ENCODE measurements around the gene MSLN. TPM values are rescaled to one million over a fixed set of nuclear protein-coding genes. Genes with fewer than 3 reads are reported as not detected.

Gene MSLN
- total and polyA plus RNA-seq, 9 of the 15 experiments (the other 6 are each of a cell fraction or from before 2014, with no cell fraction given), result not detected

GRCh38 chr16:807347-808084 lies 47.0 kb downstream of the MSLN start (continued):
- no peak for TF ChIP-seq FUS (optimal IDR thresholded peaks at IDR 0.05; ENCODE audit: low read depth, low read length)
- no peak for TF ChIP-seq OTX1 (CRISPR knock-in tag; IDR thresholded peaks at IDR 0.05)
- no peak for TF ChIP-seq GTF2A2 (tag; IDR thresholded peaks at IDR 0.05)
- TF ChIP-seq ZNF584 (CRISPR knock-in tag; IDR thresholded peaks at IDR 0.05; ENCODE audit: low read depth), result no peak
- TF ChIP-seq LEF1 (IDR thresholded peaks at IDR 0.05), result no peak
- TF ChIP-seq SRSF3 (IDR thresholded peaks at IDR 0.05; ENCODE audit: insufficient read depth, low read length), result no peak
- TF ChIP-seq ETS2 (tag; IDR thresholded peaks at IDR 0.05; ENCODE audit: borderline replicate concordance, poor library complexity, severe bottlenecking), result no peak
- no peak for TF ChIP-seq TAL1 (IDR thresholded peaks at IDR 0.05)
- no peak for TF ChIP-seq HDAC6 (IDR thresholded peaks at IDR 0.05; ENCODE audit: low read depth, low read length)
- no peak for TF ChIP-seq HLTF (IDR thresholded peaks at IDR 0.05)
- peak; percentile 82 for TF ChIP-seq SIN3B (IDR thresholded peaks at IDR 0.05; ENCODE audit: low read depth)
- TF ChIP-seq ZBTB5 (IDR thresholded peaks at IDR 0.05), result no peak
- no peak for TF ChIP-seq SAP30 (IDR thresholded peaks at IDR 0.05; ENCODE audit: borderline replicate concordance, insufficient read depth, low read depth, low read length, poor library complexity, severe bottlenecking)
- TF ChIP-seq NFYB (IDR thresholded peaks at IDR 0.05; ENCODE audit: extremely low read depth, insufficient read length), result no peak
- no peak for TF ChIP-seq MCM7 (IDR thresholded peaks at IDR 0.05)
- peak; percentile 49 for TF ChIP-seq FIP1L1 (IDR thresholded peaks at IDR 0.05; ENCODE audit: low read depth, low read length, poor library complexity, severe bottlenecking)
- no peak for TF ChIP-seq ARNT (IDR thresholded peaks at IDR 0.05)
- TF ChIP-seq SOX6 (IDR thresholded peaks at IDR 0.05), result peak; percentile 53; the same call in 1 of the 2 replicates
- peak; percentile 79 for TF ChIP-seq ATF1 (CRISPR knock-in tag; IDR thresholded peaks at IDR 0.05)
- peak; percentile 99 for TF ChIP-seq ATF1 (tag; IDR thresholded peaks at IDR 0.05)
- no peak for TF ChIP-seq KLF16 (IDR thresholded peaks at IDR 0.05)
- TF ChIP-seq GTF2F1 (IDR thresholded peaks at IDR 0.05; ENCODE audit: low read depth, low read length), result no peak
- no peak; a peak in 1 of 3 replicates for TF ChIP-seq CBX3 (IDR thresholded peaks at IDR 0.05; ENCODE audit: borderline replicate concordance in 1 of 2, low read length in 2 of 2)
- no peak for TF ChIP-seq NFATC3 (IDR thresholded peaks at IDR 0.05)
- no peak for TF ChIP-seq ZNF311 (CRISPR knock-in tag; IDR thresholded peaks at IDR 0.05)
- no peak for TF ChIP-seq ZNF41 (CRISPR knock-in tag; conservative IDR thresholded peaks at IDR 0.05)
- TF ChIP-seq SRF (CRISPR knock-in tag; IDR thresholded peaks at IDR 0.05), result peak in 1 of 2 experiments; percentile 18; a peak in 2 of 4 replicates
- TF ChIP-seq TRIM24 (IDR thresholded peaks at IDR 0.05), result peak in 1 of 2 experiments; percentile 36; a peak in 1 of 4 replicates
- TF ChIP-seq EWSR1 (IDR thresholded peaks at IDR 0.05; ENCODE audit: borderline replicate concordance, low read depth, partially characterized antibody), result no peak
- no peak for TF ChIP-seq CEBPB (tag; IDR thresholded peaks at IDR 0.05)
- TF ChIP-seq ZC3H11A (IDR thresholded peaks at IDR 0.05; ENCODE audit: low read depth, low read length), result no peak
